Astrocyte of the spinal cord (primary cell): ENCODE results near the gene PPP4R3A.

ENCODE experiments used
- DNase-seq: peaks from one replicate; pipeline ENCODE4 v3.0.0; 2011; ENCODE audit warnings: low read depth, low spot score
- H3K4me3 ChIP-seq: 2 replicates; pipeline ENCODE4 v1.5.1; 2011; ENCODE audit warnings: low read depth, mild to moderate bottlenecking, low read length, moderate library complexity
- CTCF ChIP-seq: IDR thresholded peaks from 2 replicates; pipeline ENCODE4 v1.5.1; 2012; ENCODE audit warnings: low read depth, mild to moderate bottlenecking, low read length, inconsistent platforms
- in situ Hi-C: cut with HindIII; loops from 2 replicates; pipeline ENCODE4 v1.10.0; 2017; ENCODE audit warnings: low sequenced_read_pairs

PPP4R3A gene

GRCh38 chr14:91484744-91485143 is 25.4 kb downstream of the PPP4R3A start:
- no peak overlapping the region for H3K4me3 ChIP-seq
- in situ Hi-C loops = no loop called here
- no peak for DNase-seq
- TF ChIP-seq CTCF = no peak

GRCh38 chr14:91484186-91484585 is 25.9 kb downstream of the PPP4R3A start:
- TF ChIP-seq CTCF = no peak
- in situ Hi-C loops = no loop called here
- DNase-seq = no peak
- H3K4me3 ChIP-seq = no peak overlapping the region

GRCh38 chr14:91482263-91483013 is 27.7 kb downstream of the PPP4R3A start:
- in situ Hi-C loops = no loop called here
- no peak for TF ChIP-seq CTCF
- H3K4me3 ChIP-seq = no peak overlapping the region
- DNase-seq = peak; percentile 35

GRCh38 chr14:91477388-91477787 is 32.7 kb downstream of the PPP4R3A start:
- H3K4me3 ChIP-seq = no peak overlapping the region
- TF ChIP-seq CTCF = no peak
- in situ Hi-C loops = no loop called here
- no peak for DNase-seq

GRCh38 chr14:91473046-91473445 is 37.1 kb downstream of the PPP4R3A start:
- DNase-seq = no peak
- TF ChIP-seq CTCF = no peak
- no peak overlapping the region for H3K4me3 ChIP-seq
- in situ Hi-C loops = no loop called here

GRCh38 chr14:91470216-91470615 is 39.9 kb downstream of the PPP4R3A start:
- in situ Hi-C loops = no loop called here
- TF ChIP-seq CTCF = no peak
- H3K4me3 ChIP-seq = no peak overlapping the region
- DNase-seq = no peak
